NOMO-1 treated with dmso at 0.1 percent for 144 hours (cell line): ENCODE measurements around the gene LRRK1.

ENCODE experiments used
- DNase-seq: peaks from one replicate; lab custom pipeline; 2025; ENCODE audit not compliant: unreplicated experiment; lab: John Stamatoyannopoulos, UW

LRRK1 gene

GRCh38 chr15:101037090-101037830 lies 118.1 kb downstream of the LRRK1 start:
- DNase-seq, result no peak

- no peak for DNase-seq
These were observed 119.3 kb downstream of the LRRK1 start for GRCh38 chr15:101038327-101039003.

- DNase-seq, result no peak
These were observed 120.3 kb downstream of the LRRK1 start for GRCh38 chr15:101039461-101039860.

GRCh38 chr15:101042320-101042719 lies 123.2 kb downstream of the LRRK1 start:
- no peak for DNase-seq

GRCh38 chr15:101043011-101043410 lies 123.9 kb downstream of the LRRK1 start:
- DNase-seq, result no peak

GRCh38 chr15:101043911-101044624 lies 124.9 kb downstream of the LRRK1 start:
- no peak for DNase-seq

GRCh38 chr15:101044625-101045235 lies 125.6 kb downstream of the LRRK1 start:
- DNase-seq, result no peak

- DNase-seq, result no peak
These were observed 126.1 kb downstream of the LRRK1 start for GRCh38 chr15:101045236-101045646.

- DNase-seq, result no peak
These were observed 126.9 kb downstream of the LRRK1 start for GRCh38 chr15:101045835-101046691.

- DNase-seq, result no peak
These were observed 127.7 kb downstream of the LRRK1 start for GRCh38 chr15:101046826-101047225.

GRCh38 chr15:101047301-101047781 lies 128.2 kb downstream of the LRRK1 start:
- no peak for DNase-seq

- DNase-seq, result no peak
These were observed 129.0 kb downstream of the LRRK1 start for GRCh38 chr15:101048176-101048575.

- no peak for DNase-seq
These were observed 129.4 kb downstream of the LRRK1 start for GRCh38 chr15:101048581-101049030.

GRCh38 chr15:101049282-101049681 lies 130.1 kb downstream of the LRRK1 start:
- DNase-seq, result no peak

- DNase-seq, result no peak
These were observed 130.9 kb downstream of the LRRK1 start for GRCh38 chr15:101049856-101050622.

- no peak for DNase-seq
These were observed 131.6 kb downstream of the LRRK1 start for GRCh38 chr15:101050623-101051290.

GRCh38 chr15:101051291-101052030 lies 132.3 kb downstream of the LRRK1 start:
- DNase-seq, result no peak

- DNase-seq, result no peak
These were observed 133.0 kb downstream of the LRRK1 start for GRCh38 chr15:101052031-101052620.
